ENCODE results near the gene PCDH12. TPM values are rescaled to one million over a fixed set of nuclear protein-coding genes. Genes with fewer than 3 reads are reported as not detected.
A peak's percentile ranks its signal among the peaks of the same experiment; 100 is the strongest.

PCDH12 gene
- total RNA-seq, 1 donor from 2014 or later, result 7.6 TPM

GRCh38 chr5:141945511-141946051 lies 12.4 kb downstream of the PCDH12 start:
- intact Hi-C loops (cut with micrococcal nuclease), result no loop called here
- Histone ChIP-seq H3K27ac (replicated peaks) (peak overlapping the region; percentile 60), H3K4me3 (no peak overlapping the region), H3K4me1 (peaks cover 89% of the 10 kb centered on the region), H3K36me3 (peaks cover 16% of the 10 kb centered on the region), H3K27me3 (ENCODE audit: low read depth) (no peaks in the 10 kb centered on the region), H3K9me3 (replicated peaks) (no peaks in the 10 kb centered on the region)
- TF ChIP-seq CTCF (IDR thresholded peaks at IDR 0.05; ENCODE audit: borderline replicate concordance), result no peak
- no peak for DNase-seq

DNA sequence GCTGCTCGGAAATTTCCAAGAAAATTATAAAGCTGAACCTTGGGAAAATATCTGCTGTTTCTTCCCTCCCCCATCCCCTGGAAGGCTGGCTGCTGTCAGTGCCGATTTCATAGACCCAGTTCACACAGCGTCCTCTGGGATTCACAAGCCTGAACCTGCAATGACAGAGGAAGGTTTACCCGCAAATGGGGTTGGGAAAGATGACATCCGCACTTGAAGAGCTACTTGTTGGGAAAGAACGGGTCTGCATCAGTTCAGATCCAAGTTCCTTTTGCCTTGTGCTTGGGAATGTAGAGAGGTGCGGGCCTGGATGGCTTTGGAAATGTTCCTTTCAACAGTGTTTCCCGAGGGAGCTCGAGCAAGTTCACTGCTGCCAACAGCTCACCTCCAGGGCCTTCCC lies 13.9 kb downstream of the PCDH12 start:
- H3K4me3 ChIP-seq, result no peak overlapping the region
- intact Hi-C loops (cut with micrococcal nuclease), result no loop called here
- TF ChIP-seq CTCF (IDR thresholded peaks at IDR 0.05; ENCODE audit: borderline replicate concordance), result no peak
- peaks cover 14% of the 10 kb centered on the region for H3K36me3 ChIP-seq
- peaks cover 77% of the 10 kb centered on the region for H3K4me1 ChIP-seq
- no peaks in the 10 kb centered on the region for H3K9me3 ChIP-seq (replicated peaks)
- DNase-seq, result no peak
- peak overlapping the region; percentile 69 for H3K27ac ChIP-seq (replicated peaks)
- no peaks in the 10 kb centered on the region for H3K27me3 ChIP-seq (ENCODE audit: low read depth)

DNA sequence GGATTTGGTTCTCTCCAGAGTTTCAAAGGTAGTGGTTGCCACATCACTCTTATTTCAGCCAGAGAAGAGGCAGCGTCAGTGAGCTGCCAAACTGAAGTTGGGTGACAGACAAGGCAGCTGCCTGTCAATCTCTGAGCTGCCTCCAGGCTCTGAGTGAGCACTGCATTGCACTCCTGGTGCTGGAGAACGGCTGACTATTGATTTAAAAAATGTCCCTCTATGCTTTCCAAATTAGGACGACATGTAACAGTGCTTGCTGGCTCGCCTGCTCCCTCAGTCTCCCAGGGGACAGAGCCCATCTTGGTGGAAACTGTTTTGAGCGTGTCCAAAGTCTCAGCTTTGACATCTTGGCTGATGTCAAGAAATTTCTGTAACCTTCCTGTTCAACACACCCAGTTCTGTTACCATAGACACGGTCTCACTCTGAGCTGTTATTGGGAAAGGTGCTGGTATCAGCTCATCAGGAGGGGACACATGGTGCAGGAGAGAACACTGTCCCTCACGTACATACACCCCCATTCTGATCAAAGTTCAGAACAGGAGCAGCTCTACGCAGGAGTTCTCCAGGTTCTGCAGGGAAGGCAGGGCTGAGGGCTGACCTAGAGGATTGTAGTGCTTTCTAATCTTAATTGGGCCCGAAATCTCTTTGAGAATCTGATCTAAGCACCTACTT lies 15.7 kb downstream of the PCDH12 start:
- intact Hi-C loops (cut with micrococcal nuclease), result no loop called here
- TF ChIP-seq CTCF (IDR thresholded peaks at IDR 0.05; ENCODE audit: borderline replicate concordance), result no peak
- Histone ChIP-seq H3K36me3 (peaks cover 25% of the 10 kb centered on the region), H3K9me3 (replicated peaks) (no peaks in the 10 kb centered on the region), H3K27me3 (ENCODE audit: low read depth) (no peaks in the 10 kb centered on the region), H3K4me3 (no peak overlapping the region), H3K4me1 (peaks cover 62% of the 10 kb centered on the region), H3K27ac (replicated peaks) (peak overlapping the region; percentile 69)
- DNase-seq, result no peak

DNA sequence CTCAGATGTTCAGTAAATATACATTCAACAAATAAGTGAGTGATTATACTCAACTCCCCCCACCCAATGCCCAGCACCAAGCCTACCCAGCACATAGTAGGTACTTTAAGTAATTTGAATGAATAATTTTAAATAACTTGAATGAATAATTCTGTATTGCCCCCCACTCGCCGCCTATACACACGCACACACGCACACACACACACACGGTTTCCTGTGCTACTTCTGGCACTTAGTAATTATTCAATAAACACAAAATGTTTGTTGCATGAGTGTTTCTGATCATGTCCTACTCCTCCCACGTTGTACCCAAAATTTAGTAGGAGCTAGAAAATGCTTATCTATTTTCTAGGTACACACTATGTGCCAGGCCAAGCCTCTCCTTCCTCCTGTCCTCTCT lies 16.2 kb downstream of the PCDH12 start:
- peak overlapping the region; percentile 69 for H3K27ac ChIP-seq (replicated peaks)
- intact Hi-C loops (cut with micrococcal nuclease), result no loop called here
- no peaks in the 10 kb centered on the region for H3K27me3 ChIP-seq (ENCODE audit: low read depth)
- H3K36me3 ChIP-seq, result peaks cover 30% of the 10 kb centered on the region
- H3K4me3 ChIP-seq, result no peak overlapping the region
- H3K9me3 ChIP-seq (replicated peaks), result no peaks in the 10 kb centered on the region
- TF ChIP-seq CTCF (IDR thresholded peaks at IDR 0.05; ENCODE audit: borderline replicate concordance), result no peak
- DNase-seq, result no peak
- H3K4me1 ChIP-seq, result peaks cover 56% of the 10 kb centered on the region

DNA sequence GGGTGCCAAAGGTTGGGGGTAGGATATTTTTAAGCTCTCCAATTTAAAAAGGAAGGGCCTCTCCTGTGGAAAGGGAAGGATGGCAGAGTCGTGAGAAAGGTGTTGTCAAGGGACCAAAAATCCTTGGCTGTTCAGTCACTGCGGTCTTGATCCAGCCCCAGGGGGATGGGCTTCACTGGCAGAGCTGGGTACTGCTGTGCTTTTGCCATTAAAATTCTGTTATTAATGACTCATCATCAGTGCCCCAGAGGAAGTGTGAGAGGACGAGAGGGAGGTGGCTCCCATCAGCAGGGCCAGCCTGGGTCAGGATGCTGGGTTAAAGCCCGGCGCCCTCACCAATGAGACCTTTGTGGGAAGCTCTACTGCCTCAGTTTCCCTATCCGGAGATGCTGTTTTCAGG lies 16.7 kb downstream of the PCDH12 start:
- no peak for TF ChIP-seq CTCF (IDR thresholded peaks at IDR 0.05; ENCODE audit: borderline replicate concordance)
- peak overlapping the region; percentile 69 for H3K27ac ChIP-seq (replicated peaks)
- peaks cover 35% of the 10 kb centered on the region for H3K36me3 ChIP-seq
- H3K4me1 ChIP-seq, result peaks cover 52% of the 10 kb centered on the region
- intact Hi-C loops (cut with micrococcal nuclease), result no loop called here
- DNase-seq, result no peak
- no peaks in the 10 kb centered on the region for H3K27me3 ChIP-seq (ENCODE audit: low read depth)
- no peak overlapping the region for H3K4me3 ChIP-seq
- H3K9me3 ChIP-seq (replicated peaks), result no peaks in the 10 kb centered on the region

Measured in left ventricle myocardium inferior (tissue), 1 donor.